Stimulated activated naive CD4-positive, alpha-beta T cell treated with Interleukin-2 at 50 U/mL for 16 hours (primary cell): Measurements from ENCODE around the gene MYRF.

ENCODE experiments used
- DNase-seq: peaks from one replicate; lab custom pipeline; 2025; lab: John Stamatoyannopoulos, UW

The MYRF gene

DNA sequence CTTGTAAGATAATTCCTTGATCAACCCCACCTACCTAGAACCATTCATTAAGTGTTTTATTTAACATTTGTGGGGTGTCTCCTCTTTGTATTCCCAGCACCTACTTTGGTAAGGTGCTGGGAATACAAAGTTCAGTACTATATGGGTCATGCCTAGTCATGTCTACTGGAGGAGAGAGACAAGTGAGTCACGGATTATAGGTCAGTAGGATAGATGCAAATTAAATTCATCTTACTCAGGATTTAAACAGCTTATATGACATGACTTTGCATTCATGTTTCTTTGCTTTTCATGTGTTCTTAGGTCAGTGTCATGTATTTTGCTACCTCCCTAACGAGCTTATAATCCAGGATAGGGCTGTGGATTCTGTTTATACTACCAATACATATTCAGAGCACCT, 67.7 kb downstream of the MYRF start:
- DNase-seq: no peak

DNA sequence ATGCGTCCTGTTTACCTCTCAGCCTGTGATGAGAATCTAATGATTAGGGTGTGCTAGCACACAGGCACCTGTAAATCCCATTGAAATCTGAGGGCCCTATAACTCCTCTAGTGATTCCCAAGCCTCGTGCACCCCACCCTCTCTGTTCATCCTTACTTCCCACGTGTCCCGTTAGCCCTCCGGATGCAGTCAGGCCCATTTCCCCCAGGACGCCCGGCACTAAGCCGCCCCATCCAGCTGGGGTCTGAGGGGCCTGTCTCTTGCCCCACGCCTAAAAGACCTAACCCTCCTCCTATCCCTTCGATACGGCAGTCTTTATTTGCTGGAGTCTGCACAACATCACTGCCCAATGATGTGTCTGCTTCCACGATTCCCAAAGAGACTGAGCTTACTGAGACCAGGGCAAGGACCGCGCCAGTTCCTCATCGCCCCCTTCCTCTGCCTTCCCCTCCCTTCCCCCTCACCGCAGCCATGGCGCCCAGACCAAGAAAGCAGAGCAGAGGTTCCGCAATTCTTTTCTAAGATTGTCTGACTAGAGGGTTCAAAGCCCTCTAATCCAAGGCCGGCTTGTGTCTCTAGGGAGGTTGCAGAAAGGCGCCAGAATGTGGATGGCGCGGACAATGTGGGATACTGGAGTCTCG, 74.6 kb downstream of the MYRF start:
- DNase-seq: no peak

GRCh38 chr11:61827571-61828378, 75.3 kb downstream of the MYRF start, which contains the start of gene FADS2:
FADS2 (plus strand) TSS chr11:61828300; CDS start chr11:61828391, 91 bp downstream.
- DNase-seq: peak; percentile 36

DNA sequence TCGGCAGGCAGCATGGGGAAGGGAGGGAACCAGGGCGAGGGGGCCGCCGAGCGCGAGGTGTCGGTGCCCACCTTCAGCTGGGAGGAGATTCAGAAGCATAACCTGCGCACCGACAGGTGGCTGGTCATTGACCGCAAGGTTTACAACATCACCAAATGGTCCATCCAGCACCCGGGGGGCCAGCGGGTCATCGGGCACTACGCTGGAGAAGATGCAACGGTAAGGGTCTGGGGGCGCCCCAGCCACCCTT, 75.9 kb downstream of the MYRF start:
- DNase-seq: no peak

DNA sequence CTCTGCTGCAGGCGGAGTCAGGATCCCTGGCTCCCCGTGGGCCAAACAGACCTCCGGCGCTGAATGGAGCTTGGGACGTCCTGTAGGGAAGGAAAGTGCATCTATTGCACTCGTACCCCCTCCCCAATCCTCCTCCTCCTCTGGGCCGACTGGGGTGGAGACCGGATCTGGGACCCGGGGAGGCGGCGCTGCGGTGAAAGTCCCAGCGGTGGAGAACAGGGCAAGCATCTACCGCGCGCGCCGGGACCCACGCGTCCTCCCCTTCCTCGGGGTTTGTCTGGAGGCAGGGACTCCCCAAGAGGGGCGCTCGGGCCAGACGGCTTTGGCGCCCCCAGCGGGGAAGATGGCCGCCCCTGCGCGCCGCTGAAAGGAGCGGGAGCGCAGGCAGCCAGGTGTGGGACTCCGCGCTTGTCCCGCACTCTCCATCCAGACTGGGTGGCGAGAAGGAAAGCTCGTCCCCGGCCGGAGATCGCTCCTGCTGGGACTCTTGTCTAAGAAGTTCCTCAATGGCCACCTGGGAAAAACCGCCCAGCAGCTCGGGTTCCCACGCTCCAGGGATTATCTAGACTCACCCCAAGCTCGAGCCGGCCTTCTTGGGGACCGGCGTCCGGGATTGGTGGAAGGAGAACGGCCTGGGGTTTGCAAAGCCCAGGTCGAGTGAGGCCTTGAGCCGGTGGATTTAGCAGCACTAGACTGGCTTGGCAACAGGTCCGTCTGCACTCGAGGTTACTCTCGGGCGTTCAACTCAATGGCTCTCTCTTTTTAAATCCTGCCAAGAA, 76.4 kb downstream of the MYRF start:
- DNase-seq: no peak

GRCh38 chr11:61829806-61830205, 77.4 kb downstream of the MYRF start:
- DNase-seq: no peak

DNA sequence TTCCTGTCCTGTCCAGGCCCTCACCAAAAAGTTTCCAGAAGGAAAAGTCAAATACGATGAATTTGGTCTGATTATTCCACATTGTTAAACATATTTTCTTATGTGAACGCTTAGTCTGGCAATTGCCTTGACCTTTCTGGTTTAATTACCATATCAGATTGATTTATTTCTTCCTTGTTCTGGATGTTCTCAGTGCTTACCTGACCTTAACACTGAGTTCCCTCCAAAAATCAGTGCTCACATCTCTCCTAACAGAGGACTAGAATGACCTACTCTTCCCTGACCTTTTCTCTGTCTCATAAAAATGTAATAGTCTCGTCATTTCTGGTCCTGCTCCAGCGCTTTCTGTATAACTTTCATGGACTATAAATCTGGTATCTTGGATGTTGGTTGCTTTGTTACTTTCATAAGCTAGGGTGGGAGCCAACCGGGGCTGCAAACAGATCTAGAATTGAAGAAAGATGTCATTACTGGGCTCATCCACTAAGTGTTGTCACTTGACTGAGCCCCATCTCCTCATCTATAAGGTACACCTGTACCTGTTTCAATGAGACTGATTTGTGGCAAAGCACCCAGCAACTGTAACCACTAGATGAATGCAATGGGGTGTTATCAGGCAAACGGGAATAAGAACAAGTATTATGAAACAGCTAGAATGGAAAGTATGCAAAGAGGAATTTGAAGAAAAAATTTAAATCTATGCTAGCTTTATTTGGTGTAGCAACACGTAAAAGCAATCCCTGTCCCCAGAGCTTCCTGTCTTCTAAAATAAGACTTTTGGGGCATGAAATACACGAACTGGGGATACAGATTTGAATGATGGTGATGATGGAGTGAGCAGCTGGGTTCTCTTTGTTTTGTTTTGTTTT, 78.0 kb downstream of the MYRF start:
- DNase-seq: no peak

- DNase-seq: no peak
Measured at GRCh38 chr11:61832207-61832606, 79.8 kb downstream of the MYRF start.

- DNase-seq: no peak
Measured at GRCh38 chr11:61832754-61833153, 80.3 kb downstream of the MYRF start.

DNA sequence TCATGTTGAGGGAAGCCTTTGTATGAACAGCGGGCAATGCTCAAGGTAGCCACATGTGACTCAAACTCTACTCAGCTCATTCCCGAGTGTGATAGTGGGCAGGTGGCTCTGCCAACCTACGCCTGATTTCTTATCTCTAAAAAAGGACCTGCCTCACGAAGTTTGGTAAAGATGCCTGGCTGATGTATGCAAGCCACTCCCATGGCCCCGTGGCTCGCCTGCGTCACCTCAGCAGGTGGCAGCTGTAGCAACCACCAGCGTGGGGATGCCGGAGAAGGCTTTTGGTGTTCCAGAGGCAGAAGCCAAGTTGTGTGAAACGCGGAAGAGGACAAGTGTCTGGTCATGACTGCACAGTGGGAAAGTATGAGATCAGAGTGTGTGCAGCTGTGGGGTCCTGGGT, 81.0 kb downstream of the MYRF start:
- DNase-seq: no peak

DNA sequence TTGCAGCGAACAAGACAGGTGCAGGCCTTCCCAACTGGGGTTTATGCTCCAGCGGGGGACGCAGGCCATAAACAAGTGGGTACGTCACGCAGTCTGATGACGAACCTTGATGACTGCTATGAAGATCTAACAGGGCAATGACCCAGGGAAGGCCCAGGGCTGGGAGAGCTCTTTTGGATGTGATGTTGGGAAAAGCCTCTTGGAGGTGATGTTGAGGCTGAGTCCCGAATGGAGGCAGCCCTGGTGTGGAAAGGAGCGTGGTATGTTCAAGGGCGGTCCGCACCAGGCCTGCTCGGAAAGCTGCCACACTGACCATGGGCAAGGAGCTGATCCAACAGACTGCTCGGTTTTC, 81.5 kb downstream of the MYRF start:
- no peak for DNase-seq

- no peak for DNase-seq
Measured at GRCh38 chr11:61834278-61835048, 82.0 kb downstream of the MYRF start.

DNA sequence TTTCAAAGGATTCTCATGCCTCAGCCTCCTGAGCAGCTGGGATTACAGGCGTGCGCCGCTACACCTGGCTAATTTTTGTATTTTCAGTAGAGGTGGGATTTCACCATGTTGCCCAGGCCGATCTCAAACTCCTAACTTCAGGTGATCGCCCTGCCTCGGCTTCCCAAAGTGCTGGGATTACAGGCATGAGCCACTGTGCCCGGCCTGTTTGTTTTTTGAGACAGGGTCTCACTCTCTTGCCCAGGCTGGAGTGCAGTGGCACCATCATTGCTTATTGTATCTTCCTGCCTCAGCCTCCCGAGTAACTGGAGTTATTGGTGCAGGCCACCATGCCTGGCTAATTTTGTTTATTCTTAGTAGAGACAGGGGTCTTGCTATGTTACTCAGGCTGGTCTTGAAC, 83.8 kb downstream of the MYRF start:
- no peak for DNase-seq

GRCh38 chr11:61837411-61838005, 85.1 kb downstream of the MYRF start:
- DNase-seq: no peak
